ENCODE results near the gene FLYWCH2. TPM values are rescaled to one million over a fixed set of nuclear protein-coding genes. Genes with fewer than 3 reads are reported as not detected.
A peak's percentile ranks its signal among the peaks of the same experiment; 100 is the strongest.

Gene FLYWCH2
- total RNA-seq (2021; ENCODE audit: unreplicated experiment) (33.7 TPM), Bru-seq, nascent RNA (percentile 57 among the genes with signal in this experiment), BruChase-seq, experiment 1, labeled RNA remaining after a 6-hour chase (percentile 59 among the genes with signal in this experiment), BruChase-seq, experiment 2, labeled RNA remaining after a 2-hour chase (percentile 58 among the genes with signal in this experiment)
- polyA plus RNA-seq (2012) = 43.1 and 43.8 TPM in 2 replicates
- long read RNA-seq, transcript FLYWCH2-202 (4 exons, 1,036 nt) = major isoform, 28 of 41 reads
- long read RNA-seq, partial matches to known transcripts = 4 of 41 reads
- long read RNA-seq, other reads (novel, unspliced or antisense) = 9 of 41 reads

GRCh38 chr16:2882650-2883457, at the start of gene FLYWCH2:
TSS of gene FLYWCH2 (plus strand) at chr16:2883215. CDS start at chr16:2896450, 13,235 bp downstream.
- Histone ChIP-seq H3K4me1 (ENCODE audit: control insufficient read depth in 1 of 2, insufficient read depth in 2 of 2, low read length in 2 of 2) (peaks cover 9 to 18% of the 10 kb centered on the region in 2 experiments), H3K4me3 (replicated peaks in 1 of 2; ENCODE audit: low read depth in 1 of 2, low read length in 2 of 2) (peak within 1 kb of the TSS; percentile 80 to 98), H3K4me2 (ENCODE audit: low read length) (peak within 1 kb of the TSS; percentile 94), H3K9me2 (ENCODE audit: insufficient read depth) (no peaks in the 10 kb centered on the region), H3K36me3 (ENCODE audit: control insufficient read depth in 1 of 2, insufficient read depth in 2 of 2, low read length in 2 of 2) (no peaks in the 10 kb centered on the region), H3K79me2 (ENCODE audit: insufficient read depth, low read length) (peaks cover 17% of the 10 kb centered on the region; the same call in 1 of the 2 replicates), H2AFZ (ENCODE audit: low read depth, low read length, poor library complexity, severe bottlenecking) (peak within 1 kb of the TSS; percentile 70), H3K9ac (ENCODE audit: low read length) (peak within 1 kb of the TSS; percentile 93), H3K9me3 (ENCODE audit: control insufficient read depth in 1 of 2, insufficient read depth in 1 of 2, low read depth in 1 of 2, low read length in 2 of 2) (peaks cover 0 to 7% of the 10 kb centered on the region in 2 experiments; a peak in 1 of 4 replicates), H3K27ac (ENCODE audit: low read depth, low read length) (peak within 1 kb of the TSS; percentile 78), H3K27me3 (ENCODE audit: insufficient read depth, low read length) (no peaks in the 10 kb centered on the region), H4K20me1 (ENCODE audit: insufficient read depth) (no peaks in the 10 kb centered on the region)
- ATAC-seq (peak; percentile 95), DNase-seq (ENCODE audit: low read depth, low spot score) (peak; percentile 99)
- intact Hi-C loops (cut with micrococcal nuclease) = loop anchor here (1.0 kb wide), 1 partner anchor 22 kb away; no protein-coding TSS in a partner anchor
- POLR2A ChIA-PET = interaction anchor here (0.7 to 2.8 kb wide), 17 partner anchors 8 to 131 kb away, joined by 3 to 21 read pairs (median 3); partner anchors contain the start of genes FLYWCH1 and PRSS22
- RAD21 ChIA-PET (ENCODE audit: low non-redundant PET in 1 of 2, low total read pairs in 2 of 2, uncharacterized antibody in 2 of 2, unreplicated experiment in 2 of 2) = no interaction called here
- no TSS peak for BruUV-seq (replicated peaks)
- CTCF ChIA-PET = interaction anchor here (0.9 to 2.1 kb wide), 11 partner anchors 8 to 44 kb away, joined by 3 to 16 read pairs (median 7); partner anchors contain the start of gene PRSS22
- TF ChIP-seq ELF1 (IDR thresholded peaks at IDR 0.05; ENCODE audit: borderline replicate concordance, low read depth) = no peak
- peak; percentile 92 for TF ChIP-seq POLR2AphosphoS5 (IDR thresholded peaks at IDR 0.05; ENCODE audit: low read depth, low read length)
- TF ChIP-seq ZNF274 (IDR thresholded peaks at IDR 0.05; ENCODE audit: low read depth, low read length) = no peak
- no peak for TF ChIP-seq SRF (IDR thresholded peaks at IDR 0.05; ENCODE audit: low read depth)
- TF ChIP-seq EZH2phosphoT487 (IDR thresholded peaks at IDR 0.05; ENCODE audit: borderline replicate concordance) = no peak
- TF ChIP-seq FOSL1 (IDR thresholded peaks at IDR 0.05; ENCODE audit: low read depth) = no peak
- no peak for TF ChIP-seq EZH2 (IDR thresholded peaks at IDR 0.05)
- TF ChIP-seq TCF7L2 (IDR thresholded peaks at IDR 0.05; ENCODE audit: borderline replicate concordance, extremely low read depth, insufficient read depth, insufficient read length) = no peak
- peak; percentile 81 for TF ChIP-seq SP1 (IDR thresholded peaks at IDR 0.05; ENCODE audit: low read depth)
- TF ChIP-seq RAD21 (IDR thresholded peaks at IDR 0.05; ENCODE audit: low read depth) = no peak
- no peak for TF ChIP-seq JUND (IDR thresholded peaks at IDR 0.05)
- no peak for TF ChIP-seq ATF3 (IDR thresholded peaks at IDR 0.05)
- TF ChIP-seq EGR1 (IDR thresholded peaks at IDR 0.05; ENCODE audit: low read depth) = no peak
- peak; percentile 79; the same call in 1 of the 2 replicates for TF ChIP-seq ZFX (IDR thresholded peaks at IDR 0.05)
- TF ChIP-seq CTCF (IDR thresholded peaks at IDR 0.05 in 2 of 3, conservative IDR thresholded peaks at IDR 0.05 in 1 of 3; ENCODE audit: borderline replicate concordance in 1 of 3, insufficient read depth in 1 of 3, low read depth in 2 of 3, low read length in 2 of 3) = no peak
- peak; percentile 80 for TF ChIP-seq POLR2A (IDR thresholded peaks at IDR 0.05; ENCODE audit: borderline replicate concordance, extremely low read depth, insufficient read depth, insufficient read length)
- peak; percentile 73; the same call in 1 of the 2 replicates for TF ChIP-seq SIN3A (IDR thresholded peaks at IDR 0.05; ENCODE audit: low read depth)
- TF ChIP-seq MAX (IDR thresholded peaks at IDR 0.05) = peak; percentile 64; the same call in 1 of the 2 replicates
- TF ChIP-seq REST (IDR thresholded peaks at IDR 0.05; ENCODE audit: low read depth) = no peak
- no peak for TF ChIP-seq YY1 (IDR thresholded peaks at IDR 0.05; ENCODE audit: extremely low read depth, insufficient replicate concordance, low read depth, low read length)
